Breast epithelium (tissue), 3 donors: Measurements from ENCODE around the gene CCNJL.

Experiments used
- POLR2A ChIP-seq: fragments of 450-650 bp; IDR thresholded peaks from one replicate; pipeline ENCODE4 v1.6.1; 2016; ENCODE audit warnings: antibody characterized with exemption, mild to moderate bottlenecking, moderate library complexity
- TF ChIP-seq, protein P1 (sequence below), 3 donors: fragments of 450-650 bp; IDR thresholded peaks; one replicate each; pipeline ENCODE4 v1.5.1; 2016 to 2017; ENCODE audit warnings: antibody characterized with exemption in 3 of 3, mild to moderate bottlenecking in 3 of 3, moderate library complexity in 3 of 3

DNA sequence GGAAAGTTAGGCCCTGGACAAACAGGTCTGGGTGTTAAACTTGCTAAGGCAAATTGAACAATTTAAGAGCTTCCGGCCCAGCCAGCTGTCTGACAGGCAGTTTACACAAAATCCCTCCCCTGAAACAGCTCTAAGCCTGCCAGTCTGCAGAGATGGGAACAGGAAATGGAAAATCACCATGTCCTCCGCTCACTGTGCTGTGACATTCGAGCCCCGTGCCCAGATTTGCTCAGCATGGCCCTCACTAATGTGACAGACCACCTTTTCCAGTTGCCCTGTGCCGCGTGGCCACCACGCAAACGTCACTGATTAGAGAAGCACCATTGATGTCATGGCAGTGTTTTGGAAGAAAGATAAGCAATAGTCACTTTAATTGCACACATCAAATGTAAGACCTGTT, 41.0 kb downstream of the CCNJL start:
- TF ChIP-seq, protein P1, sequence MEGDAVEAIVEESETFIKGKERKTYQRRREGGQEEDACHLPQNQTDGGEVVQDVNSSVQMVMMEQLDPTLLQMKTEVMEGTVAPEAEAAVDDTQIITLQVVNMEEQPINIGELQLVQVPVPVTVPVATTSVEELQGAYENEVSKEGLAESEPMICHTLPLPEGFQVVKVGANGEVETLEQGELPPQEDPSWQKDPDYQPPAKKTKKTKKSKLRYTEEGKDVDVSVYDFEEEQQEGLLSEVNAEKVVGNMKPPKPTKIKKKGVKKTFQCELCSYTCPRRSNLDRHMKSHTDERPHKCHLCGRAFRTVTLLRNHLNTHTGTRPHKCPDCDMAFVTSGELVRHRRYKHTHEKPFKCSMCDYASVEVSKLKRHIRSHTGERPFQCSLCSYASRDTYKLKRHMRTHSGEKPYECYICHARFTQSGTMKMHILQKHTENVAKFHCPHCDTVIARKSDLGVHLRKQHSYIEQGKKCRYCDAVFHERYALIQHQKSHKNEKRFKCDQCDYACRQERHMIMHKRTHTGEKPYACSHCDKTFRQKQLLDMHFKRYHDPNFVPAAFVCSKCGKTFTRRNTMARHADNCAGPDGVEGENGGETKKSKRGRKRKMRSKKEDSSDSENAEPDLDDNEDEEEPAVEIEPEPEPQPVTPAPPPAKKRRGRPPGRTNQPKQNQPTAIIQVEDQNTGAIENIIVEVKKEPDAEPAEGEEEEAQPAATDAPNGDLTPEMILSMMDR (IDR thresholded peaks at IDR 0.05) = no peak
- no peak for TF ChIP-seq POLR2A
